Peyer's patch (tissue), 4 donors: ENCODE results near the gene SLC22A13. TPM values are rescaled to one million over a fixed set of nuclear protein-coding genes. Genes with fewer than 3 reads are reported as not detected.

Source experiments
- DNase-seq, 3 donors: peaks; one replicate each; pipeline ENCODE4 v3.0.0-alpha.2; 2017 to 2019
- H3K27ac ChIP-seq, 4 donors: fragments of 200-600 bp; sonication (generic); one replicate each; pipeline ENCODE4 v1.5.1; 2016 to 2019
- H3K27me3 ChIP-seq, 2 donors: fragments of 200-600 bp; sonication (generic); one replicate each; pipeline ENCODE4 v1.5.1; 2019
- H3K36me3 ChIP-seq, 3 donors: fragments of 200-600 bp; sonication (generic); one replicate each; pipeline ENCODE4 v1.5.1; 2016 to 2019
- H3K4me1 ChIP-seq, 4 donors: fragments of 200-600 bp; sonication (generic); one replicate each; pipeline ENCODE4 v1.5.1; 2016 to 2019
- H3K4me3 ChIP-seq, 4 donors: fragments of 200-600 bp; sonication (generic); 1 replicate in 3 of 4; 2 replicates in 1 of 4; pipeline ENCODE4 v1.5.1; 2016 to 2019; ENCODE audit warnings: mild to moderate bottlenecking in 1 of 4
- H3K9me3 ChIP-seq, 4 donors: fragments of 200-600 bp; sonication (generic); one replicate each; pipeline ENCODE4 v1.5.1; 2016 to 2019; ENCODE audit warnings: mild to moderate bottlenecking in 1 of 4
- POLR2A ChIP-seq, 2 donors: fragments of 450-650 bp; IDR thresholded peaks; one replicate each; pipeline ENCODE4 v1.5.1; 2017; ENCODE audit warnings: antibody characterized with exemption in 2 of 2, mild to moderate bottlenecking in 2 of 2, moderate library complexity in 2 of 2
- total RNA-seq, 4 donors: library from RNA; depleted of rRNA; stranded (reverse); fragments of >200 nt; gene quantifications; one replicate each; pipeline ENCODE4 v1.1.0, GENCODE V29; 2016
- TF ChIP-seq, protein P1 (sequence below), 6 experiments: fragments of 450-650 bp in 4 of 6; fragments of 200-600 bp in 2 of 6; sonication (generic) in 1 of 6; IDR thresholded peaks; one replicate each; pipeline ENCODE4 v1.5.1; 2017 to 2019; ENCODE audit warnings: antibody characterized with exemption in 6 of 6, mild to moderate bottlenecking in 3 of 6, moderate library complexity in 1 of 6

The SLC22A13 gene
- 1 to 10 TPM in 3 of 4 donors, not detected in 1; 1.4 to 5.0 (median 1.7) TPM for total RNA-seq

- Histone ChIP-seq H3K4me1 (no peaks in the 10 kb centered on the region), H3K27me3 (no peaks in the 10 kb centered on the region), H3K27ac (no peak within 1 kb of the TSS), H3K9me3 (no peaks in the 10 kb centered on the region), H3K4me3 (no peak within 1 kb of the TSS), H3K36me3 (no peaks in the 10 kb centered on the region)
- TF ChIP-seq, protein P1, sequence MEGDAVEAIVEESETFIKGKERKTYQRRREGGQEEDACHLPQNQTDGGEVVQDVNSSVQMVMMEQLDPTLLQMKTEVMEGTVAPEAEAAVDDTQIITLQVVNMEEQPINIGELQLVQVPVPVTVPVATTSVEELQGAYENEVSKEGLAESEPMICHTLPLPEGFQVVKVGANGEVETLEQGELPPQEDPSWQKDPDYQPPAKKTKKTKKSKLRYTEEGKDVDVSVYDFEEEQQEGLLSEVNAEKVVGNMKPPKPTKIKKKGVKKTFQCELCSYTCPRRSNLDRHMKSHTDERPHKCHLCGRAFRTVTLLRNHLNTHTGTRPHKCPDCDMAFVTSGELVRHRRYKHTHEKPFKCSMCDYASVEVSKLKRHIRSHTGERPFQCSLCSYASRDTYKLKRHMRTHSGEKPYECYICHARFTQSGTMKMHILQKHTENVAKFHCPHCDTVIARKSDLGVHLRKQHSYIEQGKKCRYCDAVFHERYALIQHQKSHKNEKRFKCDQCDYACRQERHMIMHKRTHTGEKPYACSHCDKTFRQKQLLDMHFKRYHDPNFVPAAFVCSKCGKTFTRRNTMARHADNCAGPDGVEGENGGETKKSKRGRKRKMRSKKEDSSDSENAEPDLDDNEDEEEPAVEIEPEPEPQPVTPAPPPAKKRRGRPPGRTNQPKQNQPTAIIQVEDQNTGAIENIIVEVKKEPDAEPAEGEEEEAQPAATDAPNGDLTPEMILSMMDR (IDR thresholded peaks at IDR 0.05): no peak
- no peak for TF ChIP-seq POLR2A (IDR thresholded peaks at IDR 0.05)
- DNase-seq: no peak
These were observed at the start of gene SLC22A13 for GRCh38 chr3:38265604-38266307. TSS of gene SLC22A13 (plus strand) at chr3:38265812. CDS start at chr3:38265861, 49 bp downstream.

- DNase-seq: no peak
- TF ChIP-seq POLR2A (IDR thresholded peaks at IDR 0.05): no peak
- TF ChIP-seq, protein P1 (IDR thresholded peaks at IDR 0.05): no peak
- no peak overlapping the region for H3K4me3 ChIP-seq
- no peak overlapping the region for H3K27ac ChIP-seq
- no peaks in the 10 kb centered on the region for H3K4me1 ChIP-seq
- no peaks in the 10 kb centered on the region for H3K9me3 ChIP-seq
- H3K36me3 ChIP-seq: peaks cover 0 to 31% (median 0%) of the 10 kb centered on the region in 3 donors
- no peaks in the 10 kb centered on the region for H3K27me3 ChIP-seq
These were observed 45.9 kb upstream of the SLC22A13 start for GRCh38 chr3:38219609-38220197.

DNA sequence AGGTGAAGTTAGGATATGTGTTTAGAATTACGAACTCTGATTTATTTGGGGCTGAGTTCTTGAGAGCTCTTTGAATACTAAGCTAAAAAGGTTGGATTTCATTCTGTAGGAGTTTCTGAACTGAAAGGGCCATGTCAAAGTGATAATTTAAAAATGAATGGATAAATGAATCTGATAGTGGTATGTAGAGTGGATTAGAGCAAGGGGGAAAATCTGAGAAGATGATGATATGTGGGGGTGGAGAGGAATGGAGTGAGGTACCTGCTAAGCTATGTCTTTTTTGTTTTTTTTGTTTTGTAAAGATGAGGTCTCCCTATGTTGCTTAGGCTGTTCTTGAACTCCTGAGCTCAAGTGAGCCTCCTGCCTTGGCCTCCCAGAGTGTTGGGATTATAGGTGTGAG, 44.6 kb upstream of the SLC22A13 start:
- Histone ChIP-seq H3K4me1 (no peaks in the 10 kb centered on the region), H3K36me3 (peaks cover 0 to 41% (median 0%) of the 10 kb centered on the region in 3 donors), H3K4me3 (no peak overlapping the region), H3K27me3 (no peaks in the 10 kb centered on the region), H3K27ac (no peak overlapping the region), H3K9me3 (no peaks in the 10 kb centered on the region)
- TF ChIP-seq POLR2A (IDR thresholded peaks at IDR 0.05): no peak
- TF ChIP-seq, protein P1 (IDR thresholded peaks at IDR 0.05): no peak
- DNase-seq: no peak

GRCh38 chr3:38222032-38222634, 43.5 kb upstream of the SLC22A13 start:
- Histone ChIP-seq H3K4me3 (no peak overlapping the region), H3K36me3 (peaks cover 0 to 40% (median 0%) of the 10 kb centered on the region in 3 donors), H3K27ac (no peak overlapping the region), H3K4me1 (no peaks in the 10 kb centered on the region), H3K9me3 (no peaks in the 10 kb centered on the region), H3K27me3 (no peaks in the 10 kb centered on the region)
- no peak for DNase-seq
- no peak for TF ChIP-seq POLR2A (IDR thresholded peaks at IDR 0.05)
- TF ChIP-seq, protein P1 (IDR thresholded peaks at IDR 0.05): no peak

DNA sequence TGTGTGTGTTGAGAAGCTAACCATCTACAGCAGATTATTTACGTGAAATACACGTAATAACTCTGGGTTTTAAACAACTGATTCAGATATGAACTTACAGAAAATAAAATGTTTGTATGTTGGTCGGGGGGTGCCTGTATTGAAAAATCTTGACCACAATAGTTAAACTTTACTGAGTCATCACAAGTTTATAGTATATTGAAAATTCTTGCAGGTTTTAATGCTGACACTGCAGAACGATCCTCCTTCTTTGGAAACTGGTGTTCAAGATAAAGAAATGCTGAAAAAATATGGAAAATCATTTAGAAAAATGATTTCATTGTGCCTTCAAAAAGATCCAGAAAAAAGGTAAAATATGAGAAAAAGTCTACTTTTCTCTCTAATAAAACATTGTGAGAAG, 41.3 kb upstream of the SLC22A13 start:
- Histone ChIP-seq H3K36me3 (peaks cover 0 to 44% (median 0%) of the 10 kb centered on the region in 3 donors), H3K9me3 (no peaks in the 10 kb centered on the region), H3K27me3 (no peaks in the 10 kb centered on the region), H3K4me1 (no peaks in the 10 kb centered on the region), H3K27ac (no peak overlapping the region), H3K4me3 (no peak overlapping the region)
- no peak for DNase-seq
- TF ChIP-seq POLR2A (IDR thresholded peaks at IDR 0.05): no peak
- TF ChIP-seq, protein P1 (IDR thresholded peaks at IDR 0.05): no peak
